PC-3 (cell line): ENCODE measurements around the gene IBSP. TPM values are rescaled to one million over a fixed set of nuclear protein-coding genes. Genes with fewer than 3 reads are reported as not detected.

Experiments
- ATAC-seq: fragments of 200-7000 bp; cut with Tn5 transposase; 2 replicates; pipeline ENCODE4 v1.9.1; 2020; ENCODE audit warnings: mild to moderate bottlenecking, moderate library complexity
- BruUV-seq: library from RNA; stranded (reverse); fragments of 400-500 nt; replicated peaks from 2 replicates; lab custom pipeline; 2021; lab: Mats Ljungman, UMichigan
- CTCF ChIA-PET: fragments of 300-600 bp; sonication (Branson Sonifier 250); formaldehyde crosslinking; loops from one replicate; lab custom pipeline; 2022; ENCODE audit warnings: antibody characterized with exemption; lab: Charles Lee
- POLR2A ChIA-PET: fragments of 300-600 bp; sonication (Branson Sonifier 250); formaldehyde crosslinking; loops from one replicate; lab custom pipeline; 2022; ENCODE audit warnings: antibody characterized with exemption; ENCODE audit not compliant: unreplicated experiment; lab: Charles Lee
- DNase-seq: peaks from one replicate; pipeline ENCODE4 v3.0.0-alpha.2; 2015
- H2AFZ ChIP-seq: fragments of 300-600 bp; sonication (generic); 2 replicates; pipeline ENCODE4 v1.6.0; 2016; ENCODE audit warnings: antibody characterized with exemption, low read length
- H3F3A ChIP-seq: fragments of 300-600 bp; sonication (generic); one replicate; pipeline ENCODE4 v1.6.0; 2017; ENCODE audit warnings: antibody characterized with exemption, low read length, control low read depth, mild to moderate bottlenecking; ENCODE audit not compliant: unreplicated experiment
- H3K27ac ChIP-seq: fragments of 300-600 bp; sonication (generic); 2 replicates; pipeline ENCODE4 v1.5.1; 2016; ENCODE audit warnings: mild to moderate bottlenecking, low read length
- H3K27me3 ChIP-seq: fragments of 300-600 bp; sonication (generic); 2 replicates; pipeline ENCODE4 v1.6.1; 2016; ENCODE audit warnings: low read length, mixed read lengths
- H3K36me3 ChIP-seq: fragments of 300-600 bp; sonication (generic); 2 replicates; pipeline ENCODE4 v1.6.1; 2016; ENCODE audit warnings: low read depth, mixed run types, low read length, mixed read lengths
- H3K4me1 ChIP-seq: fragments of 300-600 bp; sonication (generic); 2 replicates; pipeline ENCODE4 v1.5.1; 2016; ENCODE audit warnings: low read length; ENCODE audit not compliant: insufficient read depth
- H3K4me2 ChIP-seq: fragments of 300-600 bp; sonication (generic); 2 replicates; pipeline ENCODE4 v1.6.0; 2016; ENCODE audit warnings: low read length
- H3K4me3 ChIP-seq: fragments of 300-600 bp; sonication (generic); 2 replicates; pipeline ENCODE4 v1.5.1; 2016; ENCODE audit warnings: mild to moderate bottlenecking, low read length, mixed read lengths
- H3K79me2 ChIP-seq: fragments of 300-600 bp; sonication (generic); 2 replicates; pipeline ENCODE4 v1.6.1; 2017; ENCODE audit warnings: low read length, mixed read lengths
- H3K9ac ChIP-seq: fragments of 300-600 bp; sonication (generic); 2 replicates; pipeline ENCODE4 v1.6.0; 2016; ENCODE audit warnings: mild to moderate bottlenecking, low read length
- H3K9me2 ChIP-seq: fragments of 300-600 bp; sonication (generic); replicated peaks from 2 replicates; pipeline ENCODE4 v1.6.1; 2016; ENCODE audit warnings: mixed run types, low read length, mixed read lengths
- H3K9me3 ChIP-seq: fragments of 300-600 bp; sonication (generic); 2 replicates; pipeline ENCODE4 v1.6.1; 2016; ENCODE audit warnings: low read length, mixed read lengths
- H4K20me1 ChIP-seq: fragments of 300-600 bp; sonication (generic); 2 replicates; pipeline ENCODE4 v1.6.1; 2016; ENCODE audit warnings: low read length, mixed read lengths
- EZH2 ChIP-seq: fragments of 300-600 bp; sonication (generic); IDR thresholded peaks from one replicate; pipeline ENCODE4 v1.6.1; 2017; ENCODE audit warnings: antibody characterized with exemption, mild to moderate bottlenecking, low read length; ENCODE audit not compliant: unreplicated experiment
- EZH2phosphoT487 ChIP-seq: fragments of 300-600 bp; sonication (generic); IDR thresholded peaks from 2 replicates; pipeline ENCODE4 v1.6.1; 2018; ENCODE audit warnings: mild to moderate bottlenecking, antibody characterized with exemption, low read length, borderline replicate concordance
- intact Hi-C: fragments of 100-400 bp; cut with micrococcal nuclease; formaldehyde crosslinking; loops from 2 replicates; pipeline ENCODE4 v1.9.0; 2023
- total RNA-seq: library from RNA; depleted of rRNA; stranded (reverse); fragments of >200 nt; gene quantifications from 2 replicates; pipeline ENCODE4 v1.2.3, GENCODE V29; 2014
- TF ChIP-seq, protein P1 (sequence below): fragments of 300-600 bp; sonication (generic); conservative IDR thresholded peaks from 2 replicates; pipeline ENCODE4 v1.5.1; 2017; ENCODE audit warnings: antibody characterized with exemption, low read depth, mild to moderate bottlenecking, low read length

The IBSP gene
- total RNA-seq, 1 experiment from 2014 or later: not detected

GRCh38 chr4:87803421-87803820, 4.1 kb downstream of the IBSP start:
- POLR2A ChIA-PET: no interaction called here
- ATAC-seq (no peak), DNase-seq (no peak)
- TF ChIP-seq, protein P1, sequence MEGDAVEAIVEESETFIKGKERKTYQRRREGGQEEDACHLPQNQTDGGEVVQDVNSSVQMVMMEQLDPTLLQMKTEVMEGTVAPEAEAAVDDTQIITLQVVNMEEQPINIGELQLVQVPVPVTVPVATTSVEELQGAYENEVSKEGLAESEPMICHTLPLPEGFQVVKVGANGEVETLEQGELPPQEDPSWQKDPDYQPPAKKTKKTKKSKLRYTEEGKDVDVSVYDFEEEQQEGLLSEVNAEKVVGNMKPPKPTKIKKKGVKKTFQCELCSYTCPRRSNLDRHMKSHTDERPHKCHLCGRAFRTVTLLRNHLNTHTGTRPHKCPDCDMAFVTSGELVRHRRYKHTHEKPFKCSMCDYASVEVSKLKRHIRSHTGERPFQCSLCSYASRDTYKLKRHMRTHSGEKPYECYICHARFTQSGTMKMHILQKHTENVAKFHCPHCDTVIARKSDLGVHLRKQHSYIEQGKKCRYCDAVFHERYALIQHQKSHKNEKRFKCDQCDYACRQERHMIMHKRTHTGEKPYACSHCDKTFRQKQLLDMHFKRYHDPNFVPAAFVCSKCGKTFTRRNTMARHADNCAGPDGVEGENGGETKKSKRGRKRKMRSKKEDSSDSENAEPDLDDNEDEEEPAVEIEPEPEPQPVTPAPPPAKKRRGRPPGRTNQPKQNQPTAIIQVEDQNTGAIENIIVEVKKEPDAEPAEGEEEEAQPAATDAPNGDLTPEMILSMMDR: no peak
- TF ChIP-seq EZH2phosphoT487 (no peak), EZH2 (no peak)
- no peaks in the 10 kb centered on the region for H3K79me2 ChIP-seq
- no peaks in the 10 kb centered on the region for H3K9me2 ChIP-seq
- peaks cover 6% of the 10 kb centered on the region for H3F3A ChIP-seq
- H3K4me3 ChIP-seq: no peak overlapping the region
- intact Hi-C loops: no loop called here
- BruUV-seq: no TSS peak
- H3K27me3 ChIP-seq: no peaks in the 10 kb centered on the region
- H3K4me2 ChIP-seq: no peak overlapping the region
- peaks cover 10% of the 10 kb centered on the region for H3K4me1 ChIP-seq
- H4K20me1 ChIP-seq: no peaks in the 10 kb centered on the region
- no peaks in the 10 kb centered on the region for H3K9me3 ChIP-seq
- H2AFZ ChIP-seq: no peak overlapping the region
- CTCF ChIA-PET: interaction anchor here (0.6 kb wide), 1 partner anchor 882 kb away, joined by 3 read pairs; no protein-coding TSS in a partner anchor
- H3K9ac ChIP-seq: no peak overlapping the region
- H3K27ac ChIP-seq: no peak overlapping the region
- no peaks in the 10 kb centered on the region for H3K36me3 ChIP-seq

DNA sequence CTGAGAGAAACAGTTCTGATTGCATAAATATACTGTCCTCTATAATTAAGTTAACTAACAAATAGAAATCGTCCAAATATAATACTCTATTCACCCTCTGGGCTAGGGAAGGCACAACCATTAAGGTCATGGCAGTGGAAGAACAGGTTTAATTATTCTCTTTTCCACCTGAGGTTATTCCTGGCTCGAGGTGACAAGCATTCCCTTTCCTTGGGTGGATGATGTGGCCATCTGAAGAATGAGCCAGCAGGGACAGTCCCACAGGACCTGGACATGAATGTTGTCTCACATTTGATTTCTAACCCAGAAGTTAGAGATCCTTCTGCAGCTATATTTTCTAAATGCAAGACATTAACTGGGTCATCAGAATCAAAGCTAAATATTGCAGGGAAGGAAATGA, 5.5 kb downstream of the IBSP start:
- TF ChIP-seq EZH2phosphoT487: no peak
- TF ChIP-seq EZH2: no peak
- Histone ChIP-seq H3K36me3 (no peaks in the 10 kb centered on the region), H3F3A (peaks cover 6% of the 10 kb centered on the region), H4K20me1 (no peaks in the 10 kb centered on the region), H3K79me2 (no peaks in the 10 kb centered on the region), H3K4me3 (no peak overlapping the region), H3K4me2 (no peak overlapping the region), H3K27ac (no peak overlapping the region), H2AFZ (no peak overlapping the region), H3K27me3 (no peaks in the 10 kb centered on the region), H3K9me3 (no peaks in the 10 kb centered on the region), H3K4me1 (peaks cover 10% of the 10 kb centered on the region), H3K9me2 (no peaks in the 10 kb centered on the region), H3K9ac (no peak overlapping the region)
- ChIA-PET CTCF (no interaction called here), POLR2A (no interaction called here)
- ATAC-seq: no peak
- DNase-seq: no peak
- intact Hi-C loops: no loop called here
- no TSS peak for BruUV-seq

- H3K4me2 ChIP-seq: peak overlapping the region; percentile 33; the same call in 1 of the 2 replicates
- intact Hi-C loops: no loop called here
These were observed 6.6 kb downstream of the IBSP start for GRCh38 chr4:87805971-87806370.

More at GRCh38 chr4:87805971-87806370, 6.6 kb downstream of the IBSP start:
- Histone ChIP-seq H3K9me3 (no peaks in the 10 kb centered on the region), H3K36me3 (no peaks in the 10 kb centered on the region), H3K79me2 (no peaks in the 10 kb centered on the region), H3K4me1 (peaks cover 10% of the 10 kb centered on the region), H2AFZ (no peak overlapping the region), H3K9me2 (no peaks in the 10 kb centered on the region), H3K4me3 (no peak overlapping the region), H3K9ac (no peak overlapping the region), H3K27me3 (no peaks in the 10 kb centered on the region), H4K20me1 (no peaks in the 10 kb centered on the region), H3F3A (peaks cover 6% of the 10 kb centered on the region), H3K27ac (no peak overlapping the region)
- POLR2A ChIA-PET: no interaction called here
- DNase-seq (peak; percentile 49), ATAC-seq (no peak; the same call in 1 of the 2 replicates)
- CTCF ChIA-PET: no interaction called here
- BruUV-seq: no TSS peak
- no peak for TF ChIP-seq EZH2phosphoT487
- TF ChIP-seq EZH2: no peak
- TF ChIP-seq, protein P1: no peak
